ENCODE results near the gene FAM89B.

- TF ChIP-seq CTCF (IDR thresholded peaks at IDR 0.05), result no peak
- TF ChIP-seq POLR2A (IDR thresholded peaks at IDR 0.05), result no peak
Measured at GRCh38 chr11:65578667-65579066, 6.3 kb downstream of the FAM89B start.

All from ovary (tissue), 3 donors.